Neural crest cell (in vitro differentiated cells): ENCODE results near the gene NECTIN3. TPM values are rescaled to one million over a fixed set of nuclear protein-coding genes. Genes with fewer than 3 reads are reported as not detected.

Experiments used
- DNase-seq: peaks from one replicate; pipeline ENCODE4 v3.0.0; 2021; ENCODE audit warnings: low read depth, mixed read lengths, low spot score
- H3K27ac Mint-ChIP-seq: one replicate; pipeline ENCODE4 v1.8.0; 2021; ENCODE audit warnings: mild to moderate bottlenecking, mixed read lengths; ENCODE audit not compliant: unreplicated experiment
- H3K27me3 Mint-ChIP-seq: 2 replicates; pipeline ENCODE4 v1.8.0; 2021; ENCODE audit warnings: low read depth, mild to moderate bottlenecking, mixed read lengths
- H3K36me3 Mint-ChIP-seq: 2 replicates; pipeline ENCODE4 v1.8.0; 2021; ENCODE audit warnings: low read depth, mild to moderate bottlenecking, mixed read lengths
- H3K4me1 Mint-ChIP-seq: 2 replicates; pipeline ENCODE4 v1.8.0; 2021; ENCODE audit warnings: mixed read lengths
- H3K4me3 Mint-ChIP-seq: one replicate; pipeline ENCODE4 v1.8.0; 2021; ENCODE audit warnings: mild to moderate bottlenecking, mixed read lengths
- H3K9me3 Mint-ChIP-seq: 2 replicates; pipeline ENCODE4 v1.8.0; 2021; ENCODE audit warnings: mixed read lengths
- CTCF ChIP-seq: fragments of 200-600 bp; sonication (generic); conservative IDR thresholded peaks from 2 replicates; pipeline ENCODE4 v1.5.0; 2021; ENCODE audit warnings: antibody characterized with exemption, mild to moderate bottlenecking
- total RNA-seq: library from RNA; stranded (reverse); gene quantifications from 2 replicates; pipeline ENCODE4 v1.2.1, GENCODE V29; 2021

NECTIN3 gene
- total RNA-seq, 1 donor from 2014 or later = 40.9 TPM

GRCh38 chr3:111035316-111035715 lies 36.3 kb upstream of the NECTIN3 start:
- peaks cover 7% of the 10 kb centered on the region for H3K36me3 Mint-ChIP-seq
- TF ChIP-seq CTCF = no peak
- H3K9me3 Mint-ChIP-seq = peaks cover 14% of the 10 kb centered on the region
- DNase-seq = no peak
- no peak overlapping the region for H3K27ac Mint-ChIP-seq
- H3K4me3 Mint-ChIP-seq = no peak overlapping the region
- H3K27me3 Mint-ChIP-seq = no peaks in the 10 kb centered on the region
- H3K4me1 Mint-ChIP-seq = peaks cover 3% of the 10 kb centered on the region

- no peak for DNase-seq
- Mint-ChIP-seq H3K4me3 (no peak overlapping the region), H3K27ac (peak overlapping the region; percentile 81), H3K36me3 (peaks cover 7% of the 10 kb centered on the region), H3K4me1 (peaks cover 3% of the 10 kb centered on the region), H3K27me3 (no peaks in the 10 kb centered on the region), H3K9me3 (peaks cover 14% of the 10 kb centered on the region)
- no peak for TF ChIP-seq CTCF
Measured at GRCh38 chr3:111035902-111036301, 35.7 kb upstream of the NECTIN3 start.

- Mint-ChIP-seq H3K4me3 (no peak overlapping the region), H3K9me3 (peaks cover 29% of the 10 kb centered on the region), H3K27me3 (no peaks in the 10 kb centered on the region), H3K36me3 (peaks cover 13% of the 10 kb centered on the region), H3K4me1 (no peaks in the 10 kb centered on the region), H3K27ac (no peak overlapping the region)
- no peak for DNase-seq
- no peak for TF ChIP-seq CTCF
Measured at GRCh38 chr3:111040959-111041358, 30.7 kb upstream of the NECTIN3 start.

GRCh38 chr3:111045564-111045963 lies 26.1 kb upstream of the NECTIN3 start:
- peak overlapping the region; percentile 8 for H3K27ac Mint-ChIP-seq
- TF ChIP-seq CTCF = no peak
- peaks cover 15% of the 10 kb centered on the region for H3K9me3 Mint-ChIP-seq
- no peak for DNase-seq
- no peak overlapping the region for H3K4me3 Mint-ChIP-seq
- peaks cover 8% of the 10 kb centered on the region for H3K36me3 Mint-ChIP-seq
- no peaks in the 10 kb centered on the region for H3K27me3 Mint-ChIP-seq
- peaks cover 18% of the 10 kb centered on the region for H3K4me1 Mint-ChIP-seq

- DNase-seq = no peak
- Mint-ChIP-seq H3K36me3 (peaks cover 3% of the 10 kb centered on the region), H3K9me3 (peaks cover 7% of the 10 kb centered on the region), H3K4me3 (no peak overlapping the region), H3K4me1 (peaks cover 18% of the 10 kb centered on the region), H3K27me3 (no peaks in the 10 kb centered on the region), H3K27ac (no peak overlapping the region)
- no peak for TF ChIP-seq CTCF
Measured at GRCh38 chr3:111047042-111047441, 24.6 kb upstream of the NECTIN3 start.
